OCI-LY3 (cell line): ENCODE results near the gene RASL10A.

Experiments used
- H2AFZ ChIP-seq: fragments of 200-600, 300-600 bp; shearing (Covaris generic); 2 replicates; pipeline ENCODE4 v1.6.0; 2014; ENCODE audit warnings: antibody characterized with exemption, low read depth, low read length
- H3K27ac ChIP-seq: fragments of 200-600, 300-600 bp; sonication (generic); 2 replicates; pipeline ENCODE4 v1.5.1; 2014; ENCODE audit warnings: mild to moderate bottlenecking, low read length, moderate library complexity, mixed read lengths
- H3K27me3 ChIP-seq: fragments of 200-600, 300-600 bp; sonication (generic); 2 replicates; pipeline ENCODE4 v1.6.1; 2014; ENCODE audit warnings: low read depth, low read length, mixed read lengths
- H3K36me3 ChIP-seq: fragments of 200-600, 300-600 bp; sonication (generic); replicated peaks from 2 replicates; pipeline ENCODE3; 2014; ENCODE audit warnings: low read depth, low read length, mixed read lengths
- H3K4me1 ChIP-seq: fragments of 300-600, 200-600 bp; sonication (generic); 2 replicates; pipeline ENCODE4 v1.6.1; 2014; ENCODE audit warnings: low read length, mixed read lengths
- H3K4me2 ChIP-seq: fragments of 200-600, 300-600 bp; sonication (generic); 2 replicates; pipeline ENCODE4 v1.6.1; 2014; ENCODE audit warnings: low read length, mixed read lengths
- H3K4me3 ChIP-seq: fragments of 300-600, 200-600 bp; sonication (generic); 2 replicates; pipeline ENCODE4 v1.5.1; 2014; ENCODE audit warnings: antibody characterized with exemption, mild to moderate bottlenecking, low read length, moderate library complexity
- H3K79me2 ChIP-seq: fragments of 300-600, 200-600 bp; shearing (Covaris generic); 2 replicates; pipeline ENCODE4 v1.6.1; 2014; ENCODE audit warnings: mild to moderate bottlenecking, low read length, mixed read lengths
- H3K9ac ChIP-seq: fragments of 300-600, 200-600 bp; shearing (Covaris generic); 2 replicates; pipeline ENCODE4 v1.6.0; 2014; ENCODE audit warnings: mild to moderate bottlenecking, low read length, moderate library complexity
- H3K9me3 ChIP-seq: fragments of 200-600, 300-600 bp; shearing (Covaris generic); 2 replicates; pipeline ENCODE4 v1.6.1; 2014; ENCODE audit warnings: low read length, mixed read lengths; ENCODE audit not compliant: insufficient read depth
- H4K20me1 ChIP-seq: fragments of 200-600, 300-600 bp; sonication (generic); 2 replicates; pipeline ENCODE4 v1.6.1; 2016; ENCODE audit warnings: low read length, mixed read lengths; ENCODE audit not compliant: insufficient read depth
- EZH2phosphoT487 ChIP-seq: fragments of 200-600 bp; shearing (Covaris generic); IDR thresholded peaks from 2 replicates; pipeline ENCODE4 v1.6.1; 2018; ENCODE audit warnings: antibody characterized with exemption, mixed run types, low read depth
- TF ChIP-seq, protein P1 (sequence below): fragments of 200-600, 300-600 bp; sonication (generic); IDR thresholded peaks from 2 replicates; pipeline ENCODE4 v1.5.1; 2014; ENCODE audit warnings: antibody characterized with exemption, low read length, low read depth

Gene RASL10A

GRCh38 chr22:29288837-29289236 lies 26.7 kb downstream of the RASL10A start:
- peaks cover 86% of the 10 kb centered on the region for H3K36me3 ChIP-seq
- no peak overlapping the region for H3K4me2 ChIP-seq
- H4K20me1 ChIP-seq = peaks cover 73% of the 10 kb centered on the region
- no peaks in the 10 kb centered on the region for H3K9me3 ChIP-seq
- H2AFZ ChIP-seq = no peak overlapping the region
- H3K9ac ChIP-seq = no peak overlapping the region
- H3K27me3 ChIP-seq = no peaks in the 10 kb centered on the region
- H3K27ac ChIP-seq = 0 out of 2 replicates have a peak overlapping the region, but pooled peaks have one; percentile 1
- H3K4me3 ChIP-seq = no peak overlapping the region
- TF ChIP-seq EZH2phosphoT487 = no peak
- TF ChIP-seq, protein P1, sequence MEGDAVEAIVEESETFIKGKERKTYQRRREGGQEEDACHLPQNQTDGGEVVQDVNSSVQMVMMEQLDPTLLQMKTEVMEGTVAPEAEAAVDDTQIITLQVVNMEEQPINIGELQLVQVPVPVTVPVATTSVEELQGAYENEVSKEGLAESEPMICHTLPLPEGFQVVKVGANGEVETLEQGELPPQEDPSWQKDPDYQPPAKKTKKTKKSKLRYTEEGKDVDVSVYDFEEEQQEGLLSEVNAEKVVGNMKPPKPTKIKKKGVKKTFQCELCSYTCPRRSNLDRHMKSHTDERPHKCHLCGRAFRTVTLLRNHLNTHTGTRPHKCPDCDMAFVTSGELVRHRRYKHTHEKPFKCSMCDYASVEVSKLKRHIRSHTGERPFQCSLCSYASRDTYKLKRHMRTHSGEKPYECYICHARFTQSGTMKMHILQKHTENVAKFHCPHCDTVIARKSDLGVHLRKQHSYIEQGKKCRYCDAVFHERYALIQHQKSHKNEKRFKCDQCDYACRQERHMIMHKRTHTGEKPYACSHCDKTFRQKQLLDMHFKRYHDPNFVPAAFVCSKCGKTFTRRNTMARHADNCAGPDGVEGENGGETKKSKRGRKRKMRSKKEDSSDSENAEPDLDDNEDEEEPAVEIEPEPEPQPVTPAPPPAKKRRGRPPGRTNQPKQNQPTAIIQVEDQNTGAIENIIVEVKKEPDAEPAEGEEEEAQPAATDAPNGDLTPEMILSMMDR = no peak
- H3K79me2 ChIP-seq = peaks cover 80% of the 10 kb centered on the region
- H3K4me1 ChIP-seq = peaks cover 29% of the 10 kb centered on the region

DNA sequence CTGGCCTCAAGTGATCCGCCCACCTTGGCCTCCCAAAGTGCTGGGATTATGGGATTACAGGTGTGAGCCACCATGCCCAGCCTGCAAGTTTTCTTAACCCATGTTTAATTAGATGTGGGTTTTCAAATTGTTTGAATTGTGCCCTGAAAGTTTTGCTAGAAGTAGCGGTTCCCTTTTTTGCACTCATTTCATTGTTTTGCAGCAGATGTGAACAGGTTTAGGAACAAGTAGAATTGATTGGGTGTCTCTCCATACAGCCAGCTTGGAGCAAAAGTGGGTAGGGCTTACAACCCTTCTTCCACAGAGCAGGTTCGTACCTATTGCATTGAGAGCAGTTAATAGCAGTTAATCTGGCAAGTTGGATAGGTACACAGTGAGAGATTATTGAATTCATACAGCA lies 31.3 kb downstream of the RASL10A start:
- H2AFZ ChIP-seq = no peak overlapping the region
- no peak for TF ChIP-seq EZH2phosphoT487
- TF ChIP-seq, protein P1 = no peak
- H4K20me1 ChIP-seq = peaks cover 79% of the 10 kb centered on the region
- H3K36me3 ChIP-seq = peaks cover 78% of the 10 kb centered on the region
- H3K4me1 ChIP-seq = peaks cover 37% of the 10 kb centered on the region
- no peak overlapping the region for H3K4me2 ChIP-seq
- H3K9me3 ChIP-seq = no peaks in the 10 kb centered on the region
- no peak overlapping the region for H3K4me3 ChIP-seq
- H3K27me3 ChIP-seq = no peaks in the 10 kb centered on the region
- no peak overlapping the region for H3K27ac ChIP-seq
- H3K79me2 ChIP-seq = peaks cover 94% of the 10 kb centered on the region
- H3K9ac ChIP-seq = no peak overlapping the region

- no peak overlapping the region for H2AFZ ChIP-seq
- no peak overlapping the region for H3K4me2 ChIP-seq
- peaks cover 96% of the 10 kb centered on the region for H3K79me2 ChIP-seq
- H3K9ac ChIP-seq = no peak overlapping the region
- H4K20me1 ChIP-seq = peaks cover 87% of the 10 kb centered on the region
- peaks cover 1% of the 10 kb centered on the region for H3K4me1 ChIP-seq
- H3K27me3 ChIP-seq = no peaks in the 10 kb centered on the region
- H3K9me3 ChIP-seq = no peaks in the 10 kb centered on the region
- H3K4me3 ChIP-seq = no peak overlapping the region
- peaks cover 86% of the 10 kb centered on the region for H3K36me3 ChIP-seq
- TF ChIP-seq EZH2phosphoT487 = no peak
- TF ChIP-seq, protein P1 = no peak
- no peak overlapping the region for H3K27ac ChIP-seq
These were observed 37.6 kb downstream of the RASL10A start for GRCh38 chr22:29277927-29278326.

DNA sequence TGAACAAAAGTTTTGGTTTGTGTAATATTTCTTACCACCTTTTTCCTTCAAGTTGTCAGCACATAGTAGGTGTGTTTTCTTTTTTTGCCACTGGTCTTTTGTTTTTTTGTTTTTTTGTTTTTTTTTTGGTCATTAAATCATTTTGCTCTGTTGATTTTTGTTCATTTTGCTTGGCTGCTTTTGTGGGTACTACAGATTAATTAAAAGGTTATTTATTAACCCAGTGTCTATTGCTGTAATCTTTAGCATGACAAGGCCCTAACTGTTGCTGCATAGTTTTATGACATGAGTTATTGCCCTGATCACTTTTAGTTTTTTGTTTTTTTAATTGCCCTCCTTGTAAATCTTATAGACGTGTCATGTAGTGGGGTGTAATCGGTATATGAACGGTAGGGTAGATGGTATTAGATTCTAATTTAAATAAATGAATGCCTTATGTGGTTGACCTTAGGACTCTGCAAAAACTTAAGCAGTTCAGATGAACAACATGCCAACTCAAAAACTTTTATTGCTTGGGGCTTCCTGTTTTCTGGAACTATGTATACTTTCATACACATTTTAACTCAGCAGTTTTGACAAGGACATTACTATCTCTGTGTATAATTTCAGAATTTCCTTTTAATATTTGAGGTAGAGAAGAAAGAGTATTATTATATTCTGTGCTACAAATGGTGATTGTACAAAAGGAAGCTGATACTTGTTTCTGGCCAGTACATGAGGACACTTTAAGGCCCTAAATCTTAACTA lies 39.5 kb downstream of the RASL10A start:
- H3K27me3 ChIP-seq = no peaks in the 10 kb centered on the region
- H3K36me3 ChIP-seq = peaks cover 91% of the 10 kb centered on the region
- H3K4me3 ChIP-seq = no peak overlapping the region
- H3K27ac ChIP-seq = no peak overlapping the region
- H3K4me2 ChIP-seq = no peak overlapping the region
- TF ChIP-seq, protein P1 = no peak
- TF ChIP-seq EZH2phosphoT487 = no peak
- no peak overlapping the region for H3K9ac ChIP-seq
- H3K9me3 ChIP-seq = no peaks in the 10 kb centered on the region
- H3K4me1 ChIP-seq = peaks cover 6% of the 10 kb centered on the region
- H4K20me1 ChIP-seq = peaks cover 94% of the 10 kb centered on the region
- peaks cover 97% of the 10 kb centered on the region for H3K79me2 ChIP-seq
- H2AFZ ChIP-seq = no peak overlapping the region
